A673 (cell line): ENCODE results near the gene FBXO31. TPM values are rescaled to one million over a fixed set of nuclear protein-coding genes. Genes with fewer than 3 reads are reported as not detected.

Source experiments
- BruUV-seq: library from RNA; stranded (reverse); fragments of 400-500 nt; replicated peaks from 2 replicates; lab custom pipeline; 2021; lab: Mats Ljungman, UMichigan
- CTCF ChIA-PET: fragments of 300-600 bp; sonication (Branson Sonifier 250); formaldehyde crosslinking; loops from one replicate; lab custom pipeline; 2022; ENCODE audit warnings: antibody characterized with exemption; lab: Charles Lee
- POLR2A ChIA-PET: fragments of 300-600 bp; sonication (Branson Sonifier 250); formaldehyde crosslinking; loops from one replicate; lab custom pipeline; 2022; ENCODE audit warnings: antibody characterized with exemption; ENCODE audit not compliant: low non-redundant PET; lab: Charles Lee
- DNase-seq: peaks from one replicate; pipeline ENCODE4 v3.0.0-alpha.2; 2015; ENCODE audit warnings: low spot score
- H3K27ac ChIP-seq: fragments of 200-600 bp; sonication (generic); 2 replicates; pipeline ENCODE4 v1.5.1; 2016; ENCODE audit warnings: mixed run types, low read depth, mild to moderate bottlenecking, mixed read lengths, antibody characterized with exemption, low read length; ENCODE audit not compliant: poor library complexity, severe bottlenecking
- H3K27me3 ChIP-seq: fragments of 200-600 bp; sonication (generic); replicated peaks from 2 replicates; pipeline ENCODE4 v1.6.1; 2017; ENCODE audit warnings: mixed run types, low read depth, mild to moderate bottlenecking, mixed read lengths, antibody characterized with exemption, low read length; ENCODE audit not compliant: insufficient read depth, poor library complexity
- H3K36me3 ChIP-seq: fragments of 200-600 bp; sonication (generic); 2 replicates; pipeline ENCODE4 v1.6.1; 2016; ENCODE audit warnings: mixed run types, mild to moderate bottlenecking, mixed read lengths, antibody characterized with exemption, low read length; ENCODE audit not compliant: insufficient read depth, poor library complexity, severe bottlenecking
- H3K4me1 ChIP-seq: fragments of 200-600 bp; sonication (generic); 2 replicates; pipeline ENCODE4 v1.6.1; 2017; ENCODE audit warnings: mixed run types, mild to moderate bottlenecking, mixed read lengths, antibody characterized with exemption, low read length; ENCODE audit not compliant: insufficient read depth, poor library complexity, severe bottlenecking
- H3K4me3 ChIP-seq: fragments of 200-600 bp; sonication (generic); 2 replicates; pipeline ENCODE4 v1.5.1; 2016; ENCODE audit warnings: low read depth, mixed run types, mild to moderate bottlenecking, mixed read lengths, low read length; ENCODE audit not compliant: poor library complexity, severe bottlenecking
- H3K9me3 ChIP-seq: fragments of 200-600 bp; sonication (generic); 2 replicates; pipeline ENCODE4 v1.6.1; 2016; ENCODE audit warnings: mixed run types, low read depth, mild to moderate bottlenecking, mixed read lengths, antibody characterized with exemption, low read length; ENCODE audit not compliant: poor library complexity, severe bottlenecking
- EZH2 ChIP-seq: fragments of 200-600 bp; sonication (generic); IDR thresholded peaks from 2 replicates; pipeline ENCODE4 v1.6.1; 2017; ENCODE audit warnings: borderline replicate concordance, low read depth, mild to moderate bottlenecking, mixed read lengths, antibody characterized with exemption, low read length; ENCODE audit not compliant: poor library complexity, severe bottlenecking
- intact Hi-C: fragments of 100-400 bp; cut with micrococcal nuclease; formaldehyde crosslinking; loops from one replicate; pipeline ENCODE4 v1.10.0; 2022; ENCODE audit not compliant: unreplicated experiment
- total RNA-seq: library from RNA; stranded (reverse); gene quantifications from 2 replicates; pipeline ENCODE4 v1.2.3, GENCODE V29; 2021
- TF ChIP-seq, protein P1 (sequence below): fragments of 300-800, 200-600 bp; sonication (generic); conservative IDR thresholded peaks from 2 replicates; pipeline ENCODE4 v1.5.1; 2017; ENCODE audit warnings: low read depth, mild to moderate bottlenecking, antibody characterized with exemption, low read length, moderate library complexity, mixed read lengths

The FBXO31 gene
- total RNA-seq, 1 experiment from 2014 or later: 32.2 TPM

DNA sequence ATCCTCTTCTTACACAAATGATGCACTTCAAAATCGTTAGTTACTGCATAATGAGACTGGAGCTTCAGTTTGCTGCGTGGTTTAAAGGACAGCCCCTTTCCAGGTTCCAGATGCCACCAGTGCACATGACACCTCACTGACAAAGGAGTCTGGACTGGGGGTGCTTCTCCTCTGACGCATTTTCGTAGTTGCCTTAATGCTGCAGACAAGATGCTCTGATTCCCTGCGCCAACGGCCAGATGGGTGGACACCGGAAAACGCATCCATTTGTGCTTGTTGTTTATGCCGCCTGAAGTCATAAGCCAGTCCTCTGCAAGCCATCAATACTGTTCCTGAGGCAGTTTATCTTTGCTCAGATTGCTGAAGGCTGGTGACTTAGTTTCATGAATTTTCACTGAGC, 16.0 kb downstream of the FBXO31 start:
- H3K4me1 ChIP-seq: no peaks in the 10 kb centered on the region
- DNase-seq: no peak
- H3K27ac ChIP-seq: no peak overlapping the region
- ChIA-PET POLR2A (no interaction called here), CTCF (no interaction called here)
- H3K9me3 ChIP-seq: no peaks in the 10 kb centered on the region
- TF ChIP-seq EZH2: no peak
- TF ChIP-seq, protein P1, sequence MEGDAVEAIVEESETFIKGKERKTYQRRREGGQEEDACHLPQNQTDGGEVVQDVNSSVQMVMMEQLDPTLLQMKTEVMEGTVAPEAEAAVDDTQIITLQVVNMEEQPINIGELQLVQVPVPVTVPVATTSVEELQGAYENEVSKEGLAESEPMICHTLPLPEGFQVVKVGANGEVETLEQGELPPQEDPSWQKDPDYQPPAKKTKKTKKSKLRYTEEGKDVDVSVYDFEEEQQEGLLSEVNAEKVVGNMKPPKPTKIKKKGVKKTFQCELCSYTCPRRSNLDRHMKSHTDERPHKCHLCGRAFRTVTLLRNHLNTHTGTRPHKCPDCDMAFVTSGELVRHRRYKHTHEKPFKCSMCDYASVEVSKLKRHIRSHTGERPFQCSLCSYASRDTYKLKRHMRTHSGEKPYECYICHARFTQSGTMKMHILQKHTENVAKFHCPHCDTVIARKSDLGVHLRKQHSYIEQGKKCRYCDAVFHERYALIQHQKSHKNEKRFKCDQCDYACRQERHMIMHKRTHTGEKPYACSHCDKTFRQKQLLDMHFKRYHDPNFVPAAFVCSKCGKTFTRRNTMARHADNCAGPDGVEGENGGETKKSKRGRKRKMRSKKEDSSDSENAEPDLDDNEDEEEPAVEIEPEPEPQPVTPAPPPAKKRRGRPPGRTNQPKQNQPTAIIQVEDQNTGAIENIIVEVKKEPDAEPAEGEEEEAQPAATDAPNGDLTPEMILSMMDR: no peak
- peaks cover 2% of the 10 kb centered on the region for H3K36me3 ChIP-seq
- no peaks in the 10 kb centered on the region for H3K27me3 ChIP-seq
- intact Hi-C loops: no loop called here
- BruUV-seq: no TSS peak
- no peak overlapping the region for H3K4me3 ChIP-seq

DNA sequence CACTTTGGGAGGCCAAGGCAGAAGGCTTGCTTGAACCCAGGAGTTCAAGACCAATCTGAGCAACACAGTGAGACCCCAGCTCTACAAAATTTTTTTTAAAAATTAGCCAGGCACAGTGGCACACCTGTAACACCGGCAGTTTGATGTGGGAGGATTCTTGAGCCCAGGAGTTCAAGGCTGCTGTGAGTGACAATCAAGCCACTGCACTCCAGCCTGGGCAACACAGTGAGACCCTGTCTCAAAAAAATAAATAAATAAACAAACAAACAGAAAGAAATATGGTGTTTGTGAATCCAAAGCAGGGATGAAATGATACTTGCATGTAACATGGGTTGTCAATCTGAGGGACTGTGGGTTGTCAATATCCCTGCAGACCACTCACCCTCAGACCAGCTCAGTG, 16.6 kb downstream of the FBXO31 start:
- Histone ChIP-seq H3K36me3 (peaks cover 2% of the 10 kb centered on the region), H3K9me3 (no peaks in the 10 kb centered on the region), H3K4me1 (no peaks in the 10 kb centered on the region), H3K4me3 (no peak overlapping the region), H3K27me3 (no peaks in the 10 kb centered on the region), H3K27ac (no peak overlapping the region)
- DNase-seq: no peak
- TF ChIP-seq, protein P1: no peak
- no peak for TF ChIP-seq EZH2
- ChIA-PET POLR2A (no interaction called here), CTCF (no interaction called here)
- no TSS peak for BruUV-seq
- intact Hi-C loops: no loop called here

DNA sequence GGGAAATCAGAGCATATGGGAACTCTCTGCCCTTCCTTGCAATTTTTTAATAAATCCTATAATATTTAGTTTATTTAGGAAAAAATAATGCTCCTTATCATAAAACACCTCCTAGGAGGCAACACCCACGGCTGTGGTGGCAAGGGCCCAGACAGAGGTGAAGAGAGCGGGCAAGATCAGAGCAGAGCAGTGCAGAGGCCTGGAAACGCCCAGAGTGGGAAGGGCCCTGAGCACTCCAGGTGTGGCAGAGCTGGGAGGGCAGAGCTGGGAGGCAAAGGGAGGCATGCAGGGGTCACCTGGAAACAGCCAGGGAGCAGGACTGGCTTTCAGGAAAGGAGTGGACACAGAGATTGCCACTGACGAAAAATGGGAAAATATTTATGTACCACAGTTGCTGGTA, 17.3 kb downstream of the FBXO31 start:
- Histone ChIP-seq H3K9me3 (no peaks in the 10 kb centered on the region), H3K4me1 (no peaks in the 10 kb centered on the region), H3K27me3 (no peaks in the 10 kb centered on the region), H3K27ac (no peak overlapping the region), H3K36me3 (peaks cover 2% of the 10 kb centered on the region), H3K4me3 (no peak overlapping the region)
- CTCF ChIA-PET: no interaction called here
- intact Hi-C loops: no loop called here
- BruUV-seq: no TSS peak
- DNase-seq: no peak
- POLR2A ChIA-PET: no interaction called here
- TF ChIP-seq, protein P1: no peak
- TF ChIP-seq EZH2: no peak
